Upper lobe of left lung (tissue), 4 donors: ENCODE results near the gene GOLIM4.
"Not testable (repeated sequence)": the region's sequence is repeated elsewhere in the genome, so short reads cannot be mapped to it uniquely, and the experiment has no call there.

ENCODE experiments used
- CTCF ChIP-seq, 6 experiments: fragments of 450-650 bp in 4 of 6; fragments of 200-600 bp in 2 of 6; sonication (generic) in 2 of 6; IDR thresholded peaks; one replicate each; pipeline ENCODE4 v1.5.1; 2016 to 2019; ENCODE audit warnings: antibody characterized with exemption in 6 of 6
- EP300 ChIP-seq, 4 donors: sonication (generic); formaldehyde crosslinking; IDR thresholded peaks; one replicate each; pipeline ENCODE4 v1.5.1; 2017; ENCODE audit warnings: antibody characterized with exemption in 4 of 4, control low read depth in 2 of 4

GRCh38 chr3:168011280-168011679 lies 84.4 kb downstream of the GOLIM4 start:
- TF ChIP-seq CTCF, EP300 (IDR thresholded peaks at IDR 0.05): not testable (repeated sequence)
